HepG2 (cell line): ENCODE data around the gene SLC25A10. TPM values are rescaled to one million over a fixed set of nuclear protein-coding genes. Genes with fewer than 3 reads are reported as not detected.
A peak's percentile ranks its signal among the peaks of the same experiment; 100 is the strongest.

Source experiments
- DNMT1 ChIP-seq: sonication (generic); formaldehyde crosslinking; IDR thresholded peaks from 2 replicates; pipeline ENCODE4 v1.5.1; 2020; ENCODE audit warnings: mild to moderate bottlenecking, missing genetic modification reagents
- GFI1 ChIP-seq: sonication (generic); formaldehyde crosslinking; IDR thresholded peaks from 2 replicates; pipeline ENCODE4 v1.5.0; 2020; ENCODE audit warnings: missing genetic modification reagents, mild to moderate bottlenecking, borderline replicate concordance
- HES4 ChIP-seq: sonication (generic); formaldehyde crosslinking; IDR thresholded peaks from 2 replicates; pipeline ENCODE4 v1.9.0; 2021; ENCODE audit warnings: mild to moderate bottlenecking, missing genetic modification reagents, borderline replicate concordance
- IKZF4 ChIP-seq: sonication (generic); formaldehyde crosslinking; IDR thresholded peaks from 2 replicates; pipeline ENCODE4 v1.5.1; 2020; ENCODE audit warnings: borderline replicate concordance, mild to moderate bottlenecking, low read depth, missing genetic modification reagents; ENCODE audit errors: not compliant biosample characterization
- NONO ChIP-seq, 2 experiments: fragments of 450-650 bp in 1 of 2; sonication (generic) in 1 of 2; formaldehyde crosslinking in 1 of 2; IDR thresholded peaks in 1 of 2; conservative IDR thresholded peaks in 1 of 2; 2 replicates each; pipeline versions ENCODE4 v1.6.1 to v1.8.0; 2017 to 2022; ENCODE audit warnings: mild to moderate bottlenecking in 1 of 2, missing genetic modification reagents in 1 of 2, moderate library complexity in 1 of 2
- ZIK1 ChIP-seq: sonication (generic); formaldehyde crosslinking; IDR thresholded peaks from 2 replicates; pipeline ENCODE4 v1.5.0; 2020; ENCODE audit warnings: mild to moderate bottlenecking, low read depth, missing genetic modification reagents, borderline replicate concordance
- ZNF3 ChIP-seq: IDR thresholded peaks from 2 replicates; pipeline ENCODE4 v1.7.0; 2017; ENCODE audit warnings: inconsistent platforms
- polyA plus RNA-seq, 8 experiments: library from polyadenylated mRNA; depleted of rRNA in 3 of 8; stranded (reverse) in 7 of 8; unstranded in 1 of 8; fragments of >200 nt; fragmentation: Illumina TruSeq in 4 of 8; extraction: Trizol in 4 of 8; gene quantifications; 2 replicates each; pipeline versions ENCODE4 v1.2.1 to v1.2.3, GENCODE V29; 2011 to 2016; ENCODE audit warnings: low read depth in 4 of 8, missing spikeins in 1 of 8, mixed read lengths in 1 of 8; ENCODE audit not compliant: insufficient read depth in 1 of 8
- total RNA-seq, 5 experiments: library from RNA; depleted of rRNA; stranded (reverse); fragments of >200 nt; fragmentation: Illumina TruSeq; extraction: Trizol; gene quantifications; 2 replicates each; pipeline ENCODE4 v1.2.3, GENCODE V29; 2016; ENCODE audit warnings: low read depth in 1 of 5
- TF ChIP-seq, protein P1 (sequence below): IDR thresholded peaks from 2 replicates; pipeline ENCODE4 v1.6.1; 2016; ENCODE audit warnings: low read depth, control low read depth
- TF ChIP-seq, protein P2 (sequence below): sonication (generic); formaldehyde crosslinking; conservative IDR thresholded peaks from 2 replicates; pipeline ENCODE4 v1.8.1; 2023; ENCODE audit warnings: missing genetic modification reagents
- TF ChIP-seq, protein P3 (sequence below): sonication (generic); formaldehyde crosslinking; IDR thresholded peaks from 2 replicates; pipeline ENCODE4 v1.4.0; 2020; ENCODE audit warnings: missing genetic modification reagents
- TF ChIP-seq, protein P4 (sequence below): sonication (generic); formaldehyde crosslinking; IDR thresholded peaks from 2 replicates; pipeline ENCODE4 v1.8.1; 2023; ENCODE audit warnings: mild to moderate bottlenecking, missing genetic modification reagents
- TF ChIP-seq, protein P5 (sequence below): sonication (generic); formaldehyde crosslinking; IDR thresholded peaks from 2 replicates; pipeline ENCODE4 v1.4.0; 2020; ENCODE audit warnings: mild to moderate bottlenecking, missing genetic modification reagents
- TF ChIP-seq, protein P6 (sequence below): sonication (generic); formaldehyde crosslinking; IDR thresholded peaks from 2 replicates; pipeline ENCODE4 v1.5.1; 2020; ENCODE audit warnings: missing genetic modification reagents, mild to moderate bottlenecking, borderline replicate concordance
- TF ChIP-seq, protein P7 (sequence below): sonication (generic); formaldehyde crosslinking; IDR thresholded peaks from 2 replicates; pipeline ENCODE4 v1.5.0; 2020; ENCODE audit warnings: mild to moderate bottlenecking, missing genetic modification reagents

SLC25A10 gene
- total and polyA plus RNA-seq, 2 of the 13 experiments (the other 11 are each of a cell fraction or from before 2014, with no cell fraction given) = 46.5 to 140 TPM

DNA sequence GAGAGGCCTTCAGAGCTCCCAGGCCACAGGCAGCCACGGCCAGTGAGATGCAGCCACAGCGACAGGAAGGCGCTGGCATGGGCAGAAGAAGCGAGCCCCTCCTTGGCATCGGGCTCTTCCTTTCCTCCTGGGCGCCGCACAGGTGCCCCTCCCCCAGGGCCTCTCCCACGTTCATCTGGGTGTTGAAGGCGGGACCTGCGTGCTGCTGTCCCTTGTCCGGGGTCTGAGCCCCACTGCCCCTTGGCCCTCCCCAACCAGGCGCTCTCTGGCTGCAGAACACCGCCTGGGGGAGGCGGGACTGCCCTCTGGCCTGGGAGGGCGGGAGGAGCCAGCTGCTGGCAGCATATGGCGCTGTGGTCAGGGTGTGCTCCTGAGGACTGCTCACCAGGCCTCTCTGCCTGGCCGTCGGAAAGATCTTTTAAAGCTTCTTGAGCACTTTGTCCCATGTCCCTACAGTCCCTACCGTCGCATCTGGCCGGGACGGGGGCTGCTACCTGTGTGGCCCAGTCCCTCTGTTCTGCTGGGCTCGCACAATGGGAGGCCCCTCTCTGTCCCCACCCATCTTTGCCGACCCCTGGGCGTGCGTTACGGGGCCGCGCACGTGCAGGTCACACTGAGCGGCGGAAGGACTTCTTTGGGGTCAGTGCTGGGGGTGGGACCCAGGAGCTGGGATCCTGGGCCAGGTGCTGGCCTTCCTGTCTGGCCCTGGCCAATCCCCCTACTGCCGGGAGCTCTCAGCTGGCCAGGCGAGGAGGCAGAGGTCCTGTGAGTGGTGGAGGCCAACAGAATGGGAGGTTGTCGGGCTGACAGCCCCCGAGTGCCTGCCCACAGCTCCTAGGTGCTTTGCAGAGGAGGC, 1.7 kb downstream of the SLC25A10 start (continued):
- TF ChIP-seq, protein P1, sequence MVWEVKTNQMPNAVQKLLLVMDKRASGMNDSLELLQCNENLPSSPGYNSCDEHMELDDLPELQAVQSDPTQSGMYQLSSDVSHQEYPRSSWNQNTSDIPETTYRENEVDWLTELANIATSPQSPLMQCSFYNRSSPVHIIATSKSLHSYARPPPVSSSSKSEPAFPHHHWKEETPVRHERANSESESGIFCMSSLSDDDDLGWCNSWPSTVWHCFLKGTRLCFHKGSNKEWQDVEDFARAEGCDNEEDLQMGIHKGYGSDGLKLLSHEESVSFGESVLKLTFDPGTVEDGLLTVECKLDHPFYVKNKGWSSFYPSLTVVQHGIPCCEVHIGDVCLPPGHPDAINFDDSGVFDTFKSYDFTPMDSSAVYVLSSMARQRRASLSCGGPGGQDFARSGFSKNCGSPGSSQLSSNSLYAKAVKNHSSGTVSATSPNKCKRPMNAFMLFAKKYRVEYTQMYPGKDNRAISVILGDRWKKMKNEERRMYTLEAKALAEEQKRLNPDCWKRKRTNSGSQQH (CRISPR knock-in tag) = peak; percentile 83
- peak; percentile 79; the same call in 1 of the 2 replicates for TF ChIP-seq HES4 (CRISPR knock-in tag)
- no peak; the same call in 1 of the 2 replicates for TF ChIP-seq GFI1 (CRISPR knock-in tag)
- TF ChIP-seq ZNF3 = no peak
- peak; percentile 47; the same call in 1 of the 2 replicates for TF ChIP-seq DNMT1
- TF ChIP-seq, protein P2, sequence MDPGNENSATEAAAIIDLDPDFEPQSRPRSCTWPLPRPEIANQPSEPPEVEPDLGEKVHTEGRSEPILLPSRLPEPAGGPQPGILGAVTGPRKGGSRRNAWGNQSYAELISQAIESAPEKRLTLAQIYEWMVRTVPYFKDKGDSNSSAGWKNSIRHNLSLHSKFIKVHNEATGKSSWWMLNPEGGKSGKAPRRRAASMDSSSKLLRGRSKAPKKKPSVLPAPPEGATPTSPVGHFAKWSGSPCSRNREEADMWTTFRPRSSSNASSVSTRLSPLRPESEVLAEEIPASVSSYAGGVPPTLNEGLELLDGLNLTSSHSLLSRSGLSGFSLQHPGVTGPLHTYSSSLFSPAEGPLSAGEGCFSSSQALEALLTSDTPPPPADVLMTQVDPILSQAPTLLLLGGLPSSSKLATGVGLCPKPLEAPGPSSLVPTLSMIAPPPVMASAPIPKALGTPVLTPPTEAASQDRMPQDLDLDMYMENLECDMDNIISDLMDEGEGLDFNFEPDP (CRISPR knock-in tag) = 0 out of 2 replicates have a peak, but pooled peaks have one; percentile 71
- TF ChIP-seq, protein P3, sequence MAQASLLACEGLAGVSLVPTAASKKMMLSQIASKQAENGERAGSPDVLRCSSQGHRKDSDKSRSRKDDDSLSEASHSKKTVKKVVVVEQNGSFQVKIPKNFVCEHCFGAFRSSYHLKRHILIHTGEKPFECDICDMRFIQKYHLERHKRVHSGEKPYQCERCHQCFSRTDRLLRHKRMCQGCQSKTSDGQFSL (CRISPR knock-in tag) = no peak
- no peak for TF ChIP-seq NONO (IDR thresholded peaks at IDR 0.05)
- peak; percentile 98 for TF ChIP-seq NONO (CRISPR knock-in tag; conservative IDR thresholded peaks at IDR 0.05)
- TF ChIP-seq, protein P4, sequence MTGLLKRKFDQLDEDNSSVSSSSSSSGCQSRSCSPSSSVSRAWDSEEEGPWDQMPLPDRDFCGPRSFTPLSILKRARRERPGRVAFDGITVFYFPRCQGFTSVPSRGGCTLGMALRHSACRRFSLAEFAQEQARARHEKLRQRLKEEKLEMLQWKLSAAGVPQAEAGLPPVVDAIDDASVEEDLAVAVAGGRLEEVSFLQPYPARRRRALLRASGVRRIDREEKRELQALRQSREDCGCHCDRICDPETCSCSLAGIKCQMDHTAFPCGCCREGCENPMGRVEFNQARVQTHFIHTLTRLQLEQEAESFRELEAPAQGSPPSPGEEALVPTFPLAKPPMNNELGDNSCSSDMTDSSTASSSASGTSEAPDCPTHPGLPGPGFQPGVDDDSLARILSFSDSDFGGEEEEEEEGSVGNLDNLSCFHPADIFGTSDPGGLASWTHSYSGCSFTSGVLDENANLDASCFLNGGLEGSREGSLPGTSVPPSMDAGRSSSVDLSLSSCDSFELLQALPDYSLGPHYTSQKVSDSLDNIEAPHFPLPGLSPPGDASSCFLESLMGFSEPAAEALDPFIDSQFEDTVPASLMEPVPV = peak; percentile 72
- TF ChIP-seq ZIK1 (CRISPR knock-in tag) = peak; percentile 64; the same call in 1 of the 2 replicates
- TF ChIP-seq, protein P5, sequence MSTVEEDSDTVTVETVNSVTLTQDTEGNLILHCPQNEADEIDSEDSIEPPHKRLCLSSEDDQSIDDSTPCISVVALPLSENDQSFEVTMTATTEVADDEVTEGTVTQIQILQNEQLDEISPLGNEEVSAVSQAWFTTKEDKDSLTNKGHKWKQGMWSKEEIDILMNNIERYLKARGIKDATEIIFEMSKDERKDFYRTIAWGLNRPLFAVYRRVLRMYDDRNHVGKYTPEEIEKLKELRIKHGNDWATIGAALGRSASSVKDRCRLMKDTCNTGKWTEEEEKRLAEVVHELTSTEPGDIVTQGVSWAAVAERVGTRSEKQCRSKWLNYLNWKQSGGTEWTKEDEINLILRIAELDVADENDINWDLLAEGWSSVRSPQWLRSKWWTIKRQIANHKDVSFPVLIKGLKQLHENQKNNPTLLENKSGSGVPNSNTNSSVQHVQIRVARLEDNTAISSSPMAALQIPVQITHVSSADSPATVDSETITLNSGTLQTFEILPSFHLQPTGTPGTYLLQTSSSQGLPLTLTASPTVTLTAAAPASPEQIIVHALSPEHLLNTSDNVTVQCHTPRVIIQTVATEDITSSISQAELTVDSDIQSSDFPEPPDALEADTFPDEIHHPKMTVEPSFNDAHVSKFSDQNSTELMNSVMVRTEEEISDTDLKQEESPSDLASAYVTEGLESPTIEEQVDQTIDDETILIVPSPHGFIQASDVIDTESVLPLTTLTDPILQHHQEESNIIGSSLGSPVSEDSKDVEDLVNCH (CRISPR knock-in tag) = no peak
- TF ChIP-seq, protein P6, sequence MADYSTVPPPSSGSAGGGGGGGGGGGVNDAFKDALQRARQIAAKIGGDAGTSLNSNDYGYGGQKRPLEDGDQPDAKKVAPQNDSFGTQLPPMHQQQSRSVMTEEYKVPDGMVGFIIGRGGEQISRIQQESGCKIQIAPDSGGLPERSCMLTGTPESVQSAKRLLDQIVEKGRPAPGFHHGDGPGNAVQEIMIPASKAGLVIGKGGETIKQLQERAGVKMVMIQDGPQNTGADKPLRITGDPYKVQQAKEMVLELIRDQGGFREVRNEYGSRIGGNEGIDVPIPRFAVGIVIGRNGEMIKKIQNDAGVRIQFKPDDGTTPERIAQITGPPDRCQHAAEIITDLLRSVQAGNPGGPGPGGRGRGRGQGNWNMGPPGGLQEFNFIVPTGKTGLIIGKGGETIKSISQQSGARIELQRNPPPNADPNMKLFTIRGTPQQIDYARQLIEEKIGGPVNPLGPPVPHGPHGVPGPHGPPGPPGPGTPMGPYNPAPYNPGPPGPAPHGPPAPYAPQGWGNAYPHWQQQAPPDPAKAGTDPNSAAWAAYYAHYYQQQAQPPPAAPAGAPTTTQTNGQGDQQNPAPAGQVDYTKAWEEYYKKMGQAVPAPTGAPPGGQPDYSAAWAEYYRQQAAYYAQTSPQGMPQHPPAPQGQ (CRISPR knock-in tag) = no peak
- peak; percentile 83 for TF ChIP-seq IKZF4
- TF ChIP-seq, protein P7, sequence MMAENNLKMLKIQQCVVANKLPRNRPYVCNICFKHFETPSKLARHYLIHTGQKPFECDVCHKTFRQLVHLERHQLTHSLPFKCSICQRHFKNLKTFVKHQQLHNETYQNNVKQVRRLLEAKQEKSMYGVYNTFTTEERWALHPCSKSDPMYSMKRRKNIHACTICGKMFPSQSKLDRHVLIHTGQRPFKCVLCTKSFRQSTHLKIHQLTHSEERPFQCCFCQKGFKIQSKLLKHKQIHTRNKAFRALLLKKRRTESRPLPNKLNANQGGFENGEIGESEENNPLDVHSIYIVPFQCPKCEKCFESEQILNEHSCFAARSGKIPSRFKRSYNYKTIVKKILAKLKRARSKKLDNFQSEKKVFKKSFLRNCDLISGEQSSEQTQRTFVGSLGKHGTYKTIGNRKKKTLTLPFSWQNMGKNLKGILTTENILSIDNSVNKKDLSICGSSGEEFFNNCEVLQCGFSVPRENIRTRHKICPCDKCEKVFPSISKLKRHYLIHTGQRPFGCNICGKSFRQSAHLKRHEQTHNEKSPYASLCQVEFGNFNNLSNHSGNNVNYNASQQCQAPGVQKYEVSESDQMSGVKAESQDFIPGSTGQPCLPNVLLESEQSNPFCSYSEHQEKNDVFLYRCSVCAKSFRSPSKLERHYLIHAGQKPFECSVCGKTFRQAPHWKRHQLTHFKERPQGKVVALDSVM (CRISPR knock-in tag) = peak; percentile 98
